Measurements from ENCODE around the gene MRGPRG. TPM values are rescaled to one million over a fixed set of nuclear protein-coding genes. Genes with fewer than 3 reads are reported as not detected.

MRGPRG gene
- total and polyA plus RNA-seq, 4 donors, result not detected

- Histone ChIP-seq H3K27ac (ENCODE audit: low read depth in 1 of 2, low read length in 2 of 2) (no peak overlapping the region), H3K4me3 (ENCODE audit: low read depth in 1 of 3, low read length in 3 of 3) (no peak overlapping the region), H3K36me3 (ENCODE audit: control insufficient read depth in 4 of 4, insufficient read depth in 3 of 4, low read depth in 1 of 4, low read length in 3 of 4) (no peaks in the 10 kb centered on the region), H3K9ac (ENCODE audit: low read depth in 1 of 2, low read length in 2 of 2) (no peak overlapping the region), H3K9me3 (ENCODE audit: control insufficient read depth in 4 of 4, low read length in 3 of 4) (no peaks in the 10 kb centered on the region), H3K27me3 (ENCODE audit: control insufficient read depth in 4 of 4, insufficient read depth in 4 of 4, low read length in 3 of 4) (no peaks in the 10 kb centered on the region), H3K4me1 (ENCODE audit: control insufficient read depth in 4 of 4, insufficient read depth in 4 of 4, low read length in 3 of 4) (no peaks in the 10 kb centered on the region)
- TF ChIP-seq CTCF (IDR thresholded peaks at IDR 0.05; ENCODE audit: low read depth, low read length, missing input control), result no peak
- TF ChIP-seq MAX (IDR thresholded peaks at IDR 0.05), result no peak
- no peak for TF ChIP-seq RAD21 (IDR thresholded peaks at IDR 0.05)
- no peak for TF ChIP-seq YY1 (IDR thresholded peaks at IDR 0.05)
- no peak for TF ChIP-seq FOXA2 (IDR thresholded peaks at IDR 0.05)
- no peak for TF ChIP-seq SP1 (IDR thresholded peaks at IDR 0.05)
- TF ChIP-seq GABPA (IDR thresholded peaks at IDR 0.05 in 1 of 2, conservative IDR thresholded peaks at IDR 0.05 in 1 of 2), result no peak
- TF ChIP-seq REST (IDR thresholded peaks at IDR 0.05), result no peak
- no peak for TF ChIP-seq ZBTB33 (IDR thresholded peaks at IDR 0.05)
- TF ChIP-seq HNF4A (conservative IDR thresholded peaks at IDR 0.05), result no peak
- no peak for TF ChIP-seq HNF4G (IDR thresholded peaks at IDR 0.05)
- TF ChIP-seq EGR1 (IDR thresholded peaks at IDR 0.05; ENCODE audit: low read depth in 2 of 2), result no peak
- TF ChIP-seq ATF3 (IDR thresholded peaks at IDR 0.05), result no peak
- no peak for TF ChIP-seq FOXA1 (IDR thresholded peaks at IDR 0.05)
- TF ChIP-seq RXRA (IDR thresholded peaks at IDR 0.05), result no peak
- TF ChIP-seq JUND (IDR thresholded peaks at IDR 0.05), result no peak
- no peak for DNase-seq (ENCODE audit: low spot score)
- 77% methylated on average over 12 of the region's 12 CpGs for WGBS
Measured at GRCh38 chr11:3194016-3194816, 24.4 kb downstream of the MRGPRG start.
